ENCODE data around the gene TESMIN. TPM values are rescaled to one million over a fixed set of nuclear protein-coding genes. Genes with fewer than 3 reads are reported as not detected.

The TESMIN gene
- total and polyA plus RNA-seq, 2 of the 13 experiments (the other 11 are each of a cell fraction or from before 2014, with no cell fraction given) = 0.15 to 0.45 TPM

GRCh38 chr11:68759991-68760390 lies 8.7 kb upstream of the TESMIN start:
- ChIA-PET POLR2A (no interaction called here), CTCF (ENCODE audit: low intra/inter-chr PET ratio, low total read pairs) (no interaction called here)
- H3K9me3 ChIP-seq (ENCODE audit: low read length) = no peaks in the 10 kb centered on the region
- no peaks in the 10 kb centered on the region for H3K27me3 ChIP-seq (ENCODE audit: control insufficient read depth in 1 of 2, insufficient read depth in 2 of 2, low read length in 2 of 2)
- TF ChIP-seq ZNF225 (CRISPR knock-in tag; IDR thresholded peaks at IDR 0.05) = no peak
- TF ChIP-seq ZNF672 (CRISPR knock-in tag; IDR thresholded peaks at IDR 0.05) = no peak
- TF ChIP-seq NR2F6 (IDR thresholded peaks at IDR 0.05) = no peak
- TF ChIP-seq NR2F6 (CRISPR knock-in tag; IDR thresholded peaks at IDR 0.05) = no peak
- TF ChIP-seq ZNF557 (CRISPR knock-in tag; IDR thresholded peaks at IDR 0.05) = no peak
- no peak for TF ChIP-seq ZNF629 (CRISPR knock-in tag; conservative IDR thresholded peaks at IDR 0.05)
- no peak for TF ChIP-seq PAXIP1 (CRISPR knock-in tag; conservative IDR thresholded peaks at IDR 0.05)
- TF ChIP-seq PPARG (CRISPR knock-in tag; conservative IDR thresholded peaks at IDR 0.05) = no peak
- no peak for TF ChIP-seq PAWR (CRISPR knock-in tag; IDR thresholded peaks at IDR 0.05; ENCODE audit: borderline replicate concordance)
- TF ChIP-seq ZNF329 (CRISPR knock-in tag; IDR thresholded peaks at IDR 0.05; ENCODE audit: low read depth) = no peak
- no peak for TF ChIP-seq ATF5 (CRISPR knock-in tag; IDR thresholded peaks at IDR 0.05; ENCODE audit: low read depth)
- no peak for TF ChIP-seq SKI (IDR thresholded peaks at IDR 0.05; ENCODE audit: partially characterized antibody)
- TF ChIP-seq STAT5B (CRISPR knock-in tag; IDR thresholded peaks at IDR 0.05) = no peak
- no peak for TF ChIP-seq SYNCRIP (IDR thresholded peaks at IDR 0.05; ENCODE audit: insufficient read depth, low read depth, low read length)
- TF ChIP-seq KDM3A (CRISPR knock-in tag; IDR thresholded peaks at IDR 0.05; ENCODE audit: low read depth) = no peak
- no peak for TF ChIP-seq CHD2 (IDR thresholded peaks at IDR 0.05; ENCODE audit: low read depth, low read length)
- TF ChIP-seq FIP1L1 (IDR thresholded peaks at IDR 0.05; ENCODE audit: borderline replicate concordance, insufficient read depth, low read depth, low read length) = no peak
- TF ChIP-seq ZKSCAN8 (CRISPR knock-in tag; IDR thresholded peaks at IDR 0.05; ENCODE audit: borderline replicate concordance) = no peak
- no peak for TF ChIP-seq ZNF776 (CRISPR knock-in tag; IDR thresholded peaks at IDR 0.05)
- H3K9ac ChIP-seq (ENCODE audit: insufficient read depth, low read depth, low read length) = no peak overlapping the region
- no peaks in the 10 kb centered on the region for H3K4me1 ChIP-seq (ENCODE audit: insufficient read depth, low read length)
- BruUV-seq (replicated peaks) = no TSS peak
- intact Hi-C loops (cut with micrococcal nuclease; ENCODE audit: unreplicated experiment) = no loop called here
- H4K20me1 ChIP-seq (ENCODE audit: insufficient read depth, low read length) = no peaks in the 10 kb centered on the region
- no peak overlapping the region for H3K4me3 ChIP-seq (replicated peaks in 1 of 3; ENCODE audit: insufficient read depth in 1 of 3, low read depth in 2 of 3, low read length in 3 of 3)
- WGBS (ENCODE audit: low lambda C conversion rate) = 89% methylated on average over 15 of the region's 15 CpGs
- H3K4me2 ChIP-seq (ENCODE audit: low read depth, low read length) = no peak overlapping the region
- FAIRE-seq (no peak), DNase-seq (ENCODE audit: low spot score) (no peak), ATAC-seq (no peak)
- peaks cover 0 to 3% of the 10 kb centered on the region in 2 experiments; a peak in 2 of 5 replicates for H3K36me3 ChIP-seq (replicated peaks in 1 of 2; ENCODE audit: control insufficient read depth in 1 of 2, insufficient read depth in 2 of 2, low read length in 2 of 2)
- H3K27ac ChIP-seq (ENCODE audit: extremely low read length, insufficient read depth, low read length) = no peak overlapping the region
- H2AFZ ChIP-seq (ENCODE audit: low read length) = no peak overlapping the region
- in situ Hi-C loops (cut with HindIII; ENCODE audit: extremely low pct_ligation_motif_present, low pct_unique_long_range_greater_than_20kb) = no loop called here
- no peaks in the 10 kb centered on the region for H3K79me2 ChIP-seq (ENCODE audit: insufficient read depth, low read length)

Data from HepG2 (cell line).